DND-41 (cell line): ENCODE data around the gene ZGPAT.

Experiments
- ATAC-seq: fragments of 200-7000 bp; cut with Tn5 transposase; 3 replicates; pipeline ENCODE4 v1.9.1; 2021; ENCODE audit warnings: low read depth; ENCODE audit not compliant: insufficient read depth
- DNase-seq: peaks from one replicate; pipeline ENCODE4 v3.0.0-alpha.2; 2020
- H2AFZ ChIP-seq: 2 replicates; pipeline ENCODE4 v1.6.0; 2012; ENCODE audit warnings: low read depth, low read length
- H3K27ac ChIP-seq: 2 replicates; pipeline ENCODE4 v1.5.1; 2012; ENCODE audit warnings: low read length, inconsistent platforms
- H3K27me3 ChIP-seq: fragments of 200-600 bp; sonication (generic); 2 replicates; pipeline ENCODE4 v1.6.0; 2012; ENCODE audit warnings: low read length, mild to moderate bottlenecking, inconsistent platforms; ENCODE audit not compliant: insufficient read depth, poor library complexity
- H3K36me3 ChIP-seq: 2 replicates; pipeline ENCODE4 v1.5.1; 2012; ENCODE audit warnings: low read length, inconsistent platforms; ENCODE audit not compliant: insufficient read depth
- H3K4me1 ChIP-seq: 2 replicates; pipeline ENCODE4 v1.5.1; 2012; ENCODE audit warnings: mild to moderate bottlenecking, low read length; ENCODE audit not compliant: insufficient read depth
- H3K4me2 ChIP-seq: 2 replicates; pipeline ENCODE4 v1.6.0; 2012; ENCODE audit warnings: mild to moderate bottlenecking, moderate library complexity, low read length, inconsistent platforms; ENCODE audit not compliant: insufficient read depth
- H3K4me3 ChIP-seq, 2 experiments: fragments of 200-600 bp in 1 of 2; shearing (Covaris generic) in 1 of 2; 2 replicates each; pipeline ENCODE4 v1.5.1; 2012 to 2016; ENCODE audit warnings: inconsistent platforms in 2 of 2, low read length in 2 of 2, mild to moderate bottlenecking in 2 of 2, low read depth in 1 of 2, moderate library complexity in 1 of 2
- H3K79me2 ChIP-seq: 2 replicates; pipeline ENCODE4 v1.6.0; 2012; ENCODE audit warnings: low read length, inconsistent platforms; ENCODE audit not compliant: insufficient read depth
- H3K9ac ChIP-seq: 2 replicates; pipeline ENCODE4 v1.6.0; 2012; ENCODE audit warnings: low read depth, mild to moderate bottlenecking, inconsistent platforms, low read length, moderate library complexity
- H3K9me3 ChIP-seq: 2 replicates; pipeline ENCODE4 v1.5.1; 2012; ENCODE audit warnings: low read length, moderate library complexity, mild to moderate bottlenecking, inconsistent platforms; ENCODE audit not compliant: insufficient read depth, severe bottlenecking
- H4K20me1 ChIP-seq: 2 replicates; pipeline ENCODE4 v1.6.0; 2012; ENCODE audit warnings: low read length; ENCODE audit not compliant: insufficient read depth
- EZH2 ChIP-seq: IDR thresholded peaks from 3 replicates; pipeline ENCODE4 v1.6.1; 2012; ENCODE audit warnings: borderline replicate concordance, low read depth, mild to moderate bottlenecking, moderate library complexity, low read length, inconsistent platforms; ENCODE audit not compliant: severe bottlenecking
- TF ChIP-seq, protein P1 (sequence below): IDR thresholded peaks from 2 replicates; pipeline ENCODE4 v1.5.1; 2012; ENCODE audit warnings: borderline replicate concordance, low read length, moderate library complexity, mild to moderate bottlenecking; ENCODE audit not compliant: poor library complexity, severe bottlenecking; ENCODE audit errors: extremely low read depth

The ZGPAT gene

GRCh38 chr20:63675681-63676368, 32.0 kb upstream of the ZGPAT start:
- Histone ChIP-seq H3K9ac (no peak overlapping the region), H3K36me3 (peaks cover 76% of the 10 kb centered on the region), H3K79me2 (no peaks in the 10 kb centered on the region), H3K4me1 (no peaks in the 10 kb centered on the region), H2AFZ (no peak overlapping the region), H3K4me3 (no peak overlapping the region), H3K9me3 (no peaks in the 10 kb centered on the region), H3K4me2 (no peak overlapping the region), H3K27me3 (no peaks in the 10 kb centered on the region), H4K20me1 (peaks cover 8% of the 10 kb centered on the region; the same call in 1 of the 2 replicates), H3K27ac (no peak overlapping the region)
- no peak for TF ChIP-seq EZH2
- TF ChIP-seq, protein P1, sequence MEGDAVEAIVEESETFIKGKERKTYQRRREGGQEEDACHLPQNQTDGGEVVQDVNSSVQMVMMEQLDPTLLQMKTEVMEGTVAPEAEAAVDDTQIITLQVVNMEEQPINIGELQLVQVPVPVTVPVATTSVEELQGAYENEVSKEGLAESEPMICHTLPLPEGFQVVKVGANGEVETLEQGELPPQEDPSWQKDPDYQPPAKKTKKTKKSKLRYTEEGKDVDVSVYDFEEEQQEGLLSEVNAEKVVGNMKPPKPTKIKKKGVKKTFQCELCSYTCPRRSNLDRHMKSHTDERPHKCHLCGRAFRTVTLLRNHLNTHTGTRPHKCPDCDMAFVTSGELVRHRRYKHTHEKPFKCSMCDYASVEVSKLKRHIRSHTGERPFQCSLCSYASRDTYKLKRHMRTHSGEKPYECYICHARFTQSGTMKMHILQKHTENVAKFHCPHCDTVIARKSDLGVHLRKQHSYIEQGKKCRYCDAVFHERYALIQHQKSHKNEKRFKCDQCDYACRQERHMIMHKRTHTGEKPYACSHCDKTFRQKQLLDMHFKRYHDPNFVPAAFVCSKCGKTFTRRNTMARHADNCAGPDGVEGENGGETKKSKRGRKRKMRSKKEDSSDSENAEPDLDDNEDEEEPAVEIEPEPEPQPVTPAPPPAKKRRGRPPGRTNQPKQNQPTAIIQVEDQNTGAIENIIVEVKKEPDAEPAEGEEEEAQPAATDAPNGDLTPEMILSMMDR = no peak
- DNase-seq = no peak
- ATAC-seq = no peak

DNA sequence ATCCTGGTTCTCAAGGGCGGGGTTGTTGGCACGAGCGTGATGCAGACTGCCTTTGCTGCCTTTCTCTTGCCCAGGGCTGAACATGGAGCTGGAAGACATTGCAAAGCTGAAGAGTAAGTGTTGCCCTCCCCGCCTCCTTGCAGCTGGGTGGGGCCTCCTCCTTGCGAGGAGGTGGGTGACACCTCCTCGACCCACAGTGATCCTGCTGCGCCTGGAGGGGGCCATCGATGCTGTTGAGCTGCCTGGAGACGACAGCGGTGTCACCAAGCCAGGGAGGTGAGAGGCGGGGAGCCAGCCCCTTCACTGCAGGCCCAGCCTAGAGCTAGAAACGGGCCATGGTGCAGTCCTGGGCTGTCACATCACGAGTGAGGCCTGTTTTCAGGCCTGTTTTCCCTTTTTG, 29.8 kb upstream of the ZGPAT start:
- Histone ChIP-seq H3K36me3 (peaks cover 80% of the 10 kb centered on the region), H3K4me2 (no peak overlapping the region), H4K20me1 (peaks cover 15% of the 10 kb centered on the region), H3K27me3 (no peaks in the 10 kb centered on the region), H3K27ac (no peak overlapping the region), H3K9me3 (no peaks in the 10 kb centered on the region), H3K79me2 (no peaks in the 10 kb centered on the region), H3K4me3 (no peak overlapping the region), H3K4me1 (no peaks in the 10 kb centered on the region), H3K9ac (no peak overlapping the region), H2AFZ (no peak overlapping the region)
- no peak for ATAC-seq
- DNase-seq = no peak
- TF ChIP-seq, protein P1 = no peak
- no peak for TF ChIP-seq EZH2

- no peaks in the 10 kb centered on the region for H3K9me3 ChIP-seq
- H3K4me3 ChIP-seq = no peak overlapping the region
- H3K79me2 ChIP-seq = no peaks in the 10 kb centered on the region
- H4K20me1 ChIP-seq = peaks cover 21% of the 10 kb centered on the region
- H3K27me3 ChIP-seq = no peaks in the 10 kb centered on the region
- no peaks in the 10 kb centered on the region for H3K4me1 ChIP-seq
- TF ChIP-seq, protein P1 = no peak
- no peak for TF ChIP-seq EZH2
- no peak for DNase-seq
- ATAC-seq = no peak
- H3K36me3 ChIP-seq = peaks cover 78% of the 10 kb centered on the region
- H2AFZ ChIP-seq = no peak overlapping the region
- no peak overlapping the region for H3K9ac ChIP-seq
- H3K27ac ChIP-seq = no peak overlapping the region
- no peak overlapping the region for H3K4me2 ChIP-seq
Measured at GRCh38 chr20:63678667-63679465, 29.0 kb upstream of the ZGPAT start.
